GM18867 (cell line): Measurements from ENCODE around the gene SCFD1.
"Not testable (repeated sequence)": the region's sequence is repeated elsewhere in the genome, so short reads cannot be mapped to it uniquely, and the experiment has no call there.

Source experiments
- ATAC-seq: cut with Tn5 transposase; IDR thresholded peaks from one replicate; pipeline ENCODE4 v1.9.1; 2021; ENCODE audit warnings: mild to moderate bottlenecking, moderate library complexity; ENCODE audit not compliant: unreplicated experiment

Gene SCFD1

GRCh38 chr14:30658645-30659044, 36.5 kb downstream of the SCFD1 start:
- no peak for ATAC-seq

DNA sequence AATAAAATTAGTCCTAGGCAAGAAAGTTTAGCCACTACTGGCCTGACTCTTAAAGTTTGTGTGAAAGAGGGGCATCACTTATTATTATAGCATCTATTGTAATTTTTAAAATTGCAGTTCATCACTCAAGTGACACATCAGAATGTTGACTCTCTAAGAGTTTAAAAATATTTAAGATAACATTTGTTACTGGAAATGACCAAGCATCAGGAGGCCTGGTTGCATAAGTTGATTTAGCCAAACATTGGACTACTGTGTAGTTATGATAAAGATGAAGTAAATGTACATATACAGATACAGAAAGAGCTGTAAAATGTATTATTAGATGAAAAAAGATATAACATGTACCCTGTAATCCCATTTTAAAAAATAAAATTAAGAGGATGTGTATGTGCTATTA, 47.5 kb downstream of the SCFD1 start:
- ATAC-seq = no peak

GRCh38 chr14:30673071-30673470, 51.0 kb downstream of the SCFD1 start:
- ATAC-seq = no peak

DNA sequence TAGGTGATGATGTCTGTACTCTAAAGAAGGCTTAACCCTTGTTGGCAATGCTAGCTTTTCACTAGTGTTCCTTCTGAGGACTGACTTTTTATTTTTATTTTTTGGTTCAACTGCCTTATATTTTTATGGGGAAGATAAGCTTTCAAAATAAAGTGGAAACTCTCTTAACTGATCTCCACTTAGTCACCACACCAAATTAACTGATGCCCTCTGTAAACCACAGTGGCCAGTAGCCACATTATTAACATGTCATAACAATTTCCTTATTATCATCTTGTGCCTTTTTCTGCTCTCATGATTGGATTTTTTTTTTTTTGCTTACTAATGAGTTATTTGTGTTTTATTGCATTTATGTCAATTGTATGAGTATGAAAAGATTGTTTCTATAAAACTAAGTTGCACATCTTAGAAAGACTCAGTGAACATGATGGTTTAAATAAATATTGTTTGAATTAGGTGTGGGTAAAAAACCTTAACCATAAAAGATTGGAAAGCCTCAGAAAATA, 56.9 kb downstream of the SCFD1 start:
- ATAC-seq = no peak

DNA sequence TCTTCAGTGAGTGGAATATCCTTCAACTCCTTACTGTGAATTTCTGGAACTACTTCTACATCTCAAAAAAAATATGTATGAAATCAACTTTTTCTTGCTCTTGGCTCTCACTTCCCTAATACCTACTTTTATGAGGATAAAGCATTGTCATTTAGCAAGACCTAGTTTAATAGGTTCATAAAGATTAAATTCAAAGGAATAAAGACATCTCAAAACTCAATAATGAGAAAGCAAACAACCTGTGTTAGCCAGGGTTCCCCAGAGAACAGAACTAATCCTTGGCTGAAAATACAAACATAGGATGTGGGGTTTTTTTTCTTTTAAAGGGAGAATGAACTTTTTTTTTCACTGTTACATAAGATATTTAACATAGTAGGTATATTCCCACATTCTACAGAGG, 57.9 kb downstream of the SCFD1 start:
- no peak for ATAC-seq

DNA sequence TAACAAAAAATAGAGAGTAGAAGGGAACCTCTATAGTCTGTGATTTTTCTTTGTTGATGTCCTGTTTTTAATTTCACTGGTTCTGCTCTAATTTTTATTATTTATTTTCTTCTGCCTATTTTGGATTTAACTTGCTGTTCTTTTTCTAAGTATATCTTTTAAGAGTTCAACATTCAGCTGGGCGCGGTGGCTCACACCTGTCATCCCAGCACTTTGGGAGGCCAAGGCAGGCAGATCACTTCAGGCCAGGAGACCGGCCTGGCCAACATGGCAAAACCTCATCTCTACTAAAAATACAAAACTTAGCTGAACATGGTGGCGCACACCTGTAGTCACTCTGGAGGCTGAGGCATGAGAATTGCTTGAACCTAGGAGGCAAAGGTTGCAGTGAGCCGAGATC, 58.7 kb downstream of the SCFD1 start:
- ATAC-seq = not testable (repeated sequence)

GRCh38 chr14:30681752-30682355, 59.7 kb downstream of the SCFD1 start:
- ATAC-seq = no peak

GRCh38 chr14:30690487-30691355, 68.6 kb downstream of the SCFD1 start:
- ATAC-seq = not testable (repeated sequence)

DNA sequence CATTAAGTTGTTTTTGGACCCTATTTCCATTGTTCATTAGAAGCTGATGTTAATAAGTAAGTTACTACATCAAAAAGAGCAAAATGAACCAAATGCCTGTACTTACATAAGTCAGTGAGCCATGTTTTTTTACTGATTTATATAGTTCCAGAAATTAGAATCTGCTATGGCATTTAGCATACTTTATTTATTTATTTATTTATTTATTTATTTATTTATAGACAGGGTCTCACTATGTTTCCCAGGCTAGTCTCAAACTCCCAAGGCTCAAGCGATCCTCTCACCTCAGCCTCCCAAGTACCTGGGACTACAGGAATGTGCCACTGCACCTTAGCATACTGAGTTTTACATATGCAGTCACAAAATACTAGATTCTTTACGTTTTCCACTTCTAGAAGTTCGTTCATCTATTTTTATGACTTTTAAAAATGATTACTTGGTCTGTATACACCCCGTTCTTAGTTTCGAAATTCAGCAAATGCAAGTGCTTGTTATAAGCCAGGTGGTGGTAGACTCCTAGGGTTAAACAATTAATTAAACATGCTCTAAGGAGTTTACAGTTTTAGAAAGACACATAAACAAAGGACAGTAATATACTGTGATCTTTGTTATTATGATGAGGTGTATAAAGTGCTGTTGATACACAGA, 69.8 kb downstream of the SCFD1 start:
- no peak for ATAC-seq

DNA sequence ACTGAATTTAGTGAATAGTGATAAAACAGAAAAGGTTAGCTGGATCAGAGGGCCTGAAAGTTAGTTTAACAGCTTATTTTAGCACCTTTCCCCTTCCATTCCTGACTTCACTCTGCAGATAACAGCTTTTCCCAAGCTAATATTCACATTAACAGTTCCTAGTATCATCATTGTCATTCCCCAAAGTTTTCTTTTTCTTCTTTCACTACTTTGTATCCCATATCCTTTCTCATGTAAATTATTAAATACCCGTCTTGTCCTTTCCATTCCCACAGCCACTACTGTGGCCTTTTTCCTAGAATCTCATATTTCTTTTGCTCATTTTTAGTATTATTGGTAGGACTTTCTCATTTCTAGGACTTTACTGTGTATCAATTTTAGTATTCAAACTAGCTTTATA, 70.5 kb downstream of the SCFD1 start:
- no peak for ATAC-seq

DNA sequence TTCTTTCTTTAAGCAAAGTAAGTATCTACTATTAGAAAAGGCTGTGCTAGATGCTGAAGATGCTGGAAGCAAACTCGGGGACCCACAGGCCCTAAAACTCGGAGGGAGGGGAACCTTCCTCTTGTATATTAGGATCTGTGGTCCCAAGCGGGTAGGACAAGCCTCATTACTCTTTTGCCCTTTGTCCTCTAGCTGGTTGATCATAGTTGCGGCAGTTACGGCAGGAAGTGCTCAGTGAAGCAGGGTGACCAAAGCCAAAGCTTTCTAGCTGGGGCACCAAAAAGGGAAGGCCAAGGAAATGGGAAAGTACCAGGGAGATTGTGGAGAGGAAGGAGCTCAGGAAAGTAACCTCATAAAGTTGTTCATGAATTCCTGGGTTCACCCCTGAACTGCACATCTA, 76.3 kb downstream of the SCFD1 start:
- ATAC-seq = no peak

- ATAC-seq = no peak
These were observed 84.6 kb downstream of the SCFD1 start for GRCh38 chr14:30706704-30707103.

DNA sequence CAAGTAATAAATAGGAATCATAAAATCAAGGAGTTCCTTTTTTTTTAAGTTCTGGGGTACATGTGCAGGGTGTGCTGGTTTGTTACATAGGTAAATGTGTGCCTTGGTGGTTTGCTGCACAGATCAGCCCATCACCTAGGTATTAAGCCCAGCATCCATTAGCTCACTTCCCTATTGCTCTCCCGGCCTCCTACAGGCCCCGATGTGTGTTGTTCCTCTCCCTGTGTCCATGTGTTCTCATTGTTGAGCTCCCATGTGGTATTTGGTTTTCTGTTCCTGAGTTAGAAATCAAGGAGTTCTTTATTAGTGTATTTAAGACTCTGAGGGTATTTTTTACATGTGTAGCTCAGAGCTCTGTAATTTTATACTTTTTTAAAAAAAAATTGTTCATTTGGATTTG, 86.0 kb downstream of the SCFD1 start:
- no peak for ATAC-seq

DNA sequence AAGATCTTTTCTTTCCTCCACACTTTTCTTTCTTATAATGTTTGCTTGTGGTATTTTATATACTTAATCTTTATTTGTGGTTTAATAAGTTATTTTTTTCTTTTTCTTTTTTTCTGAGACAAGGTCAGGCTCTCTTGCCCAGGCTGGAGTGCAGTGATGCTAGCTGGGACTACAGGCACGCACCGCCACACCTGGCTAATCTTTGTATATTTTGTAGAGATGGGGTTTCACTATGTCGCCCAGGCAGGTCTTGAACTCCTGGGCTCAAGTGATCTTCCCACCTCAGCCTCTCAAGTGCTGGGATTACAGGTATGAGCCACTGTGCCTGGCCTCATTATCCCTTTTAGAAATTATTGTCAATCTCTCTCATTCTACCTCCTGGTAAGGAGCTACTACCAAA, 87.1 kb downstream of the SCFD1 start:
- ATAC-seq = no peak

DNA sequence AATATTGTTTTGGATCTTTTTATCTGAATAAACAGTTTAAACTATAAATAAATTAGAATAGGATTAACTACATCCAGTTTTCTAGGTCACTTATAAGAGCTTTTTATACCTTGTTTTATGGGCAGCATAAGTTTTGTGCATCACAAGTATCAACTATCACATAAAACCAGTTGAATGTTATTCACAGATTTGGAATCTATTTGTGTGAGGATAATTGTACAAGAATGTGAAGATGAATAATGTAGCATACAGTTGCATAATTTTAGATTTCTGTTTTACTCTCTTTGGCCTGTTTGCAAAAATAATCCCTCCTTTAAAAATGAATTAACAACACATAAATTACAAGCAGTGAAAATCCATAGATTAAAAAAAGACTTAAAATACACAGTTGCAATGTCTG, 88.8 kb downstream of the SCFD1 start:
- ATAC-seq = no peak

GRCh38 chr14:30719137-30719536, 97.0 kb downstream of the SCFD1 start:
- no peak for ATAC-seq

- ATAC-seq = no peak
These were observed 103.6 kb downstream of the SCFD1 start for GRCh38 chr14:30725763-30726162.

GRCh38 chr14:30728471-30728870, 106.4 kb downstream of the SCFD1 start:
- no peak for ATAC-seq

DNA sequence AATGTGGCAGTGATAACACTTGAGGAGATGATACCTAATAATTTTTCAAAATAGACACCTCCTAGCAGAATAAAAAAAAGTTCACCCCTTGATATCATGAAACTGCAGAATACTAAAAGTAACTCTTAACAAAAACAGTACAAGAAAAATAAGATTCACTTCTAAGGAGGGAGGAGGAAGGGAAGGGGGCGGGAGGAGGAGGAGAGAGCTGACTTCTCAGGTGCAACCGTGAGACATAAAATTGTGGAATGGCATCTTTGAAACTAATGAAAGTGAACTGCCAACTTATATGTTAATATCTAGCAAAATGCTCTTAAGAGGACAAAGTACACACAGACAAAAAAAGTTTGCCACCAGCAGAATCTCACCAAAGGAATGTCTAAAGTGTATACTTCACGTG, 115.8 kb downstream of the SCFD1 start:
- no peak for ATAC-seq

DNA sequence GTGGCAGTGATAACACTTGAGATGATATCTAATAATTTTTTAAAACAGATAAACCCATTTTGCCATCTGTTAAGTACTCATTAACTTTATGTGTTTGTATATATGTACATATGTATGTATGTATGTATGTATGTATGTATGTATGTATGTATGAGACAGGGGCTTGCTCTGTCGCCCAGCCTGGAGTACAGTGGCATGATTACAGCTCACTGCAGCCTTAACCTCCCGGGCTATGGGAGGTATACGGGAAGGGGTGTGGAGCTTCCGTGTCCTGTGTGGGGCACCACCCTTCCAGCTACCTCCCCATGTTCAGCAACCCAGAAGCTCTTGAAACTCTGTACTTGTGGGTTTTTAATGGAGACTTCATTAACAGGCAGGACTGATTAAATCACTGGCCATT, 116.9 kb downstream of the SCFD1 start:
- no peak for ATAC-seq

- ATAC-seq = no peak
These were observed 126.2 kb downstream of the SCFD1 start for GRCh38 chr14:30748343-30748742.
